HG03520 (cell line): ENCODE measurements around the gene MAFB.

Experiments
- ATAC-seq: cut with Tn5 transposase; IDR thresholded peaks from one replicate; pipeline ENCODE4 v1.9.1; 2021; ENCODE audit warnings: mild to moderate bottlenecking, moderate library complexity; ENCODE audit not compliant: unreplicated experiment

The MAFB gene

DNA sequence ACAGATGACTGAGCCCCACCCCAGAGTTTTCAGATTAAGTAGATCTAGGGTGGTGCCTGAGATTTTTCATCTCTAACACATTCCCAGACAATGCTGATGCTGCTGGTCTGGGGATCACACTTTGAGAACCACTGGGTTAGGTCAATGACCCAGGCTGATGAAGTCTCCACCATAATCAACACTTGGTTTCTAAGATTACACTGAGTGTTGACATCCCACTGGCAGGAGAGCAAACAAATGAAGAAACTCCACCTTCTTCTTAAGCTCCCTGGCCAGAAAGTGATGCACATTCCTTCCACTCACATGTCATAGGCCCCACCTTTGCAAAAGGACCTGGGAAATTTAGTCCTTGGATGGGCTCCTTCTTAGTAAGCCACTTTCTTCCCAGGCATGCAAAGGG lies 53.1 kb downstream of the MAFB start:
- ATAC-seq: no peak
